ENCODE measurements around the gene GREM1. TPM values are rescaled to one million over a fixed set of nuclear protein-coding genes. Genes with fewer than 3 reads are reported as not detected.

GREM1 gene
- total and polyA plus RNA-seq, 2 donors (not counting 3 experiments of a cell fraction or from before 2014, with no cell fraction given), result not detected

- Histone ChIP-seq H3K9ac (replicated peaks; ENCODE audit: extremely low read depth, insufficient read depth, low read length) (no peak overlapping the region), H3K4me1 (ENCODE audit: control insufficient read depth, extremely low read depth, insufficient read depth, low read length) (no peaks in the 10 kb centered on the region), H3K9me3 (replicated peaks; ENCODE audit: control insufficient read depth, insufficient read depth, low read length) (no peaks in the 10 kb centered on the region), H3K36me3 (ENCODE audit: control insufficient read depth in 2 of 2, extremely low read depth in 1 of 2, insufficient read depth in 2 of 2, low read length in 2 of 2) (peaks cover 0 to 4% of the 10 kb centered on the region in 2 experiments), H3K9me1 (replicated peaks; ENCODE audit: control insufficient read depth, extremely low read depth, insufficient read depth, low read length) (no peaks in the 10 kb centered on the region), H2AFZ (ENCODE audit: low read depth, low read length) (no peak overlapping the region), H3K4me3 (replicated peaks in 1 of 3; ENCODE audit: insufficient read depth in 1 of 3, low read depth in 1 of 3, low read length in 3 of 3) (no peak overlapping the region), H3K27ac (ENCODE audit: insufficient read depth, low read depth, low read length) (no peak overlapping the region), H4K20me1 (replicated peaks; ENCODE audit: control insufficient read depth, extremely low read depth, insufficient read depth, low read length) (no peaks in the 10 kb centered on the region), H3K4me2 (ENCODE audit: insufficient read depth, low read length) (no peak overlapping the region), H3K79me2 (ENCODE audit: control insufficient read depth, insufficient read depth, low read length) (no peaks in the 10 kb centered on the region), H3K27me3 (ENCODE audit: control insufficient read depth in 2 of 2, insufficient read depth in 2 of 2, low read length in 2 of 2) (no peaks in the 10 kb centered on the region)
- dilution Hi-C loops (cut with MboI; ENCODE audit: extremely low pct_ligation_motif_present, low sequenced_read_pairs) (no loop called here), intact Hi-C loops (cut with micrococcal nuclease) (loop anchor here (10.0 kb wide), 1 partner anchor 64 kb away; no protein-coding TSS in a partner anchor)
- FAIRE-seq (no peak), DNase-seq (ENCODE audit: low read depth, low spot score) (no peak)
- TF ChIP-seq POLR2A (IDR thresholded peaks at IDR 0.05; ENCODE audit: low read depth, low read length) (no peak), EZH2 (IDR thresholded peaks at IDR 0.05; ENCODE audit: borderline replicate concordance, low read depth, low read length, severe bottlenecking) (no peak), GATA2 (IDR thresholded peaks at IDR 0.05; ENCODE audit: insufficient read depth, insufficient read length, low read depth, low read length) (no peak), MAX (IDR thresholded peaks at IDR 0.05; ENCODE audit: insufficient read depth, insufficient read length) (no peak), MYC (IDR thresholded peaks at IDR 0.05; ENCODE audit: low read depth, low read length) (no peak), JUN (IDR thresholded peaks at IDR 0.05; ENCODE audit: borderline replicate concordance, insufficient read depth, insufficient read length, low read depth) (no peak), POLR2AphosphoS5 (IDR thresholded peaks at IDR 0.05; ENCODE audit: insufficient read depth, low read depth, low read length) (no peak), CTCF (IDR thresholded peaks at IDR 0.05; ENCODE audit: extremely low read depth in 1 of 2, insufficient read depth in 1 of 2, low read depth in 1 of 2, low read length in 2 of 2) (no peak), FOS (IDR thresholded peaks at IDR 0.05; ENCODE audit: borderline replicate concordance, insufficient read depth, low read length) (no peak)
- ChIA-PET POLR2A (no interaction called here), CTCF (interaction anchor here (0.8 to 2.6 kb wide), 6 partner anchors 8 to 323 kb away, joined by 3 to 11 read pairs (median 5); no protein-coding TSS in a partner anchor)
- BruUV-seq (replicated peaks), result no TSS peak
Measured at GRCh38 chr15:32670623-32671022, 47.2 kb upstream of the GREM1 start.

All from endothelial cell of umbilical vein (primary cell).